ENCODE results near the gene SEC22A.
"Not testable (repeated sequence)": the region's sequence is repeated elsewhere in the genome, so short reads cannot be mapped to it uniquely, and the experiment has no call there.

Gene SEC22A

GRCh38 chr3:123180791-123181190 lies 21.0 kb upstream of the SEC22A start:
- no peak for DNase-seq (ENCODE audit: low read depth)

- DNase-seq (ENCODE audit: low read depth) = no peak
Measured at GRCh38 chr3:123186695-123187094, 15.0 kb upstream of the SEC22A start.

GRCh38 chr3:123188058-123188457 lies 13.7 kb upstream of the SEC22A start:
- no peak for DNase-seq (ENCODE audit: low read depth)

- DNase-seq (ENCODE audit: low read depth) = no peak
Measured at GRCh38 chr3:123193448-123194101, 8.2 kb upstream of the SEC22A start.

- no peak for DNase-seq (ENCODE audit: low read depth)
Measured at GRCh38 chr3:123194552-123194951, 7.2 kb upstream of the SEC22A start.

GRCh38 chr3:123198372-123198771 lies 3.4 kb upstream of the SEC22A start:
- DNase-seq (ENCODE audit: low read depth) = no peak

- DNase-seq (ENCODE audit: low read depth) = no peak
Measured at GRCh38 chr3:123201223-123201556, 553 bp upstream of the SEC22A start.

GRCh38 chr3:123202451-123202850 lies 708 bp downstream of the SEC22A start:
- no peak for DNase-seq (ENCODE audit: low read depth)

- DNase-seq (ENCODE audit: low read depth) = no peak
Measured at GRCh38 chr3:123218990-123219389, 17.2 kb downstream of the SEC22A start.

GRCh38 chr3:123221369-123221768 lies 19.6 kb downstream of the SEC22A start:
- not testable (repeated sequence) for DNase-seq (ENCODE audit: low read depth)

GRCh38 chr3:123225016-123225415 lies 23.3 kb downstream of the SEC22A start:
- no peak for DNase-seq (ENCODE audit: low read depth)

GRCh38 chr3:123226549-123226948 lies 24.8 kb downstream of the SEC22A start:
- DNase-seq (ENCODE audit: low read depth) = no peak

- DNase-seq (ENCODE audit: low read depth) = no peak
Measured at GRCh38 chr3:123229145-123229544, 27.4 kb downstream of the SEC22A start.

- no peak for DNase-seq (ENCODE audit: low read depth)
Measured at GRCh38 chr3:123236902-123237301, 35.2 kb downstream of the SEC22A start.

GRCh38 chr3:123239186-123239585 lies 37.4 kb downstream of the SEC22A start:
- not testable (repeated sequence) for DNase-seq (ENCODE audit: low read depth)

GRCh38 chr3:123239756-123240155 lies 38.0 kb downstream of the SEC22A start:
- no peak for DNase-seq (ENCODE audit: low read depth)

GRCh38 chr3:123244128-123244527 lies 42.4 kb downstream of the SEC22A start:
- no peak for DNase-seq (ENCODE audit: low read depth)

GRCh38 chr3:123246866-123247265 lies 45.1 kb downstream of the SEC22A start:
- DNase-seq (ENCODE audit: low read depth) = no peak

GRCh38 chr3:123256256-123256655 lies 54.5 kb downstream of the SEC22A start:
- no peak for DNase-seq (ENCODE audit: low read depth)

GRCh38 chr3:123258359-123258758 lies 56.6 kb downstream of the SEC22A start:
- DNase-seq (ENCODE audit: low read depth) = no peak

GRCh38 chr3:123258811-123259420 lies 57.2 kb downstream of the SEC22A start:
- no peak for DNase-seq (ENCODE audit: low read depth)

GRCh38 chr3:123261666-123262065 lies 59.9 kb downstream of the SEC22A start:
- DNase-seq (ENCODE audit: low read depth) = no peak

GRCh38 chr3:123262226-123262625 lies 60.5 kb downstream of the SEC22A start:
- DNase-seq (ENCODE audit: low read depth) = no peak

GRCh38 chr3:123262868-123263267 lies 61.1 kb downstream of the SEC22A start:
- DNase-seq (ENCODE audit: low read depth) = no peak
